ENCODE data around the gene CNPPD1. TPM values are rescaled to one million over a fixed set of nuclear protein-coding genes. Genes with fewer than 3 reads are reported as not detected.
"Not testable (repeated sequence)": the region's sequence is repeated elsewhere in the genome, so short reads cannot be mapped to it uniquely, and the experiment has no call there.

Gene CNPPD1
- total and polyA plus RNA-seq, 4 donors = 27.5 to 57.5 (median 45.8) TPM

DNA sequence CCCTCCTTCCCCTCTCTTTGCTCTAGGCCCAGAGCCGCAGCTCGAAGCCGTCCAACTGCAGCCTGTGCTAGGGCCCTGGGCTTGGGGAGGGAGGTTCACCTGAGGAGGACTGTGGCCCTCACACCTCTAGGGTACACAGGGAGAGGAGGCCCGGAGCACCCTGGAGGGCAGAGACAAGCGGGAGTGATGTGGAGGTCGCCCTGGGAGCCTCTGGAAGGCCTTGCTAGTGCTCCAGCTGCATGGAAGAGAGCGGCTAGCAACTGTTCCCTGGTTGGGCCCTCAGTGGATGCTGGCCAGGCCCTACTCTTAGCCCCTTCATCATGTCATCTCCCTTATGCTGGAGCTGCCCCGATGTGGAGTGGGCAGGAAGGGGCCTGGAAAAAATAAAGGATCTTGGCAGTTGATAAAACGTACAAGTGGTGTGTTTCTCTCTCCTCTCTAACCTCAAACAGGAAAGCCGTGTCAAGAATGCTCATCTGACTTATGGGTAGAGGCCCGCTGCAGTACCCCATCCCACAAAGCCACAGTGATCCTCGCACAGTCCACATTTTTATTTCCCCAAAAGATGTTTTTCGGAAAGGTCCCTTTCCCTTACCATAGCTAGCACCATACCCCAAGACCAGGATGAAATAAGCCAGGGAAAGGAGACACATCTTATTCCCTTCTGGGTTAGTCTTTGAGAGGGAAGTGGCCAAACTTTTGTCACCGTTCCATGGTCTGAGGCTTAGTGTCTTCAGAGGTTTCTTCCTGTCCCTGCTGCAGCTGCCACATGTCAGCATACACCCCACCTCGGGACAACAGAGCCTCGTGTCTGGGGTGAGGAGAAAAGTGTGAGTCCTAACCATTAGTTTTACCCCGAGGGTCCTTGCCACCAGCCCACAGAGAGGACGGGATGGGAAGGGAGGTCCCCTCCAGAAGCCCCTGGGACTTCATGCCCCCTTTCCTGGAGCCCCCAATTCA is 32.8 kb upstream of the CNPPD1 start:
- no peaks in the 10 kb centered on the region for H3K27me3 ChIP-seq (ENCODE audit: control insufficient read depth, insufficient read depth, low read length)
- WGBS (ENCODE audit: insufficient coverage) = 86% methylated on average over 10 of the region's 18 CpGs
- DNase-seq (ENCODE audit: low read depth in 4 of 6, low spot score in 6 of 6) = no peak
- no peaks in the 10 kb centered on the region for H3K9me3 ChIP-seq (ENCODE audit: control insufficient read depth, insufficient read depth, low read length)
- no peak overlapping the region for H3K27ac ChIP-seq (ENCODE audit: low read depth, low read length)
- H3K4me1 ChIP-seq (ENCODE audit: control insufficient read depth, insufficient read depth, low read length) = peaks cover 20% of the 10 kb centered on the region
- no peak overlapping the region for H3K4me3 ChIP-seq (ENCODE audit: low read depth, low read length)
- H3K36me3 ChIP-seq (ENCODE audit: control insufficient read depth, insufficient read depth, low read length) = peaks cover 59% of the 10 kb centered on the region

DNA sequence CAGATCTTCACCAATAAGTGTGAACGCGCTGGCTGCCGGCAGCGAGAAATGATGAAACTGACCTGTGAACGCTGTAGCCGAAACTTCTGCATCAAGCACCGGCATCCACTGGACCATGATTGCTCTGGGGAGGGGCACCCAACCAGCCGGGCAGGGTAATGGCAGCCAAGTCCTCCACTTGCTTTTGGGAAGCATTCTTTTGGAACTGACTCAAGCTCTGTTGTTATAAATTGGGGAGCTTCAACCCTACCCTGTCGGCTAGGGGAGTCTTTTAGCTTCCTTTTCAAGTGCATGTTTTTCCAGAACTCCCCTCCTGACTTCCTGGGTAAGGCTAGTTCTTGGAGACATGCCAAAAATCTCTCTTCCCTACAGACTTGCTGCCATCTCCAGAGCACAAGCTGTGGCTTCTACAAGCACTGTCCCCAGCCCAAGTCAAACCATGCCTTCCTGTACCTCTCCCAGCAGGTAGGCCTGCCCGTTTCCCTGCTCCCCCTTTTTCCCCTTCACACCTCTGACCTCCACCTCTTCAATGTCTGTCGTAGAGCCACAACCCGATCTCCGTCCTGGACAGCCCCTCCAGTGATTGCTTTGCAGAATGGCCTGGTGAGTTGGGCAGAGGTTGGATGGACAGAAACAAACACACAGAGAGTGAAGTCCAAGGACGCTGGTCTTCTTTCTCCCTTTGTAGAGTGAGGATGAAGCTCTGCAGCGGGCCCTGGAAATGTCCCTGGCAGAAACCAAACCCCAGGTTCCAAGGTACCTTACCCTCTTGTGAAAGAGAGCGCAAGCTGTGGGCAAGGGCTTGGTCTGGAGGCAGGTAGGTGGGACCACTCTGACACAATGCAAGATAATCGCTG is 31.4 kb upstream of the CNPPD1 start:
- peaks cover 20% of the 10 kb centered on the region for H3K4me1 ChIP-seq (ENCODE audit: control insufficient read depth, insufficient read depth, low read length)
- WGBS (ENCODE audit: insufficient coverage) = 59% methylated on average over 11 of the region's 17 CpGs
- peak in 1 of 6 donors; percentile 44 for DNase-seq (ENCODE audit: low read depth in 4 of 6, low spot score in 6 of 6)
- no peaks in the 10 kb centered on the region for H3K9me3 ChIP-seq (ENCODE audit: control insufficient read depth, insufficient read depth, low read length)
- peak overlapping the region; percentile 97 for H3K27ac ChIP-seq (ENCODE audit: low read depth, low read length)
- peaks cover 45% of the 10 kb centered on the region for H3K36me3 ChIP-seq (ENCODE audit: control insufficient read depth, insufficient read depth, low read length)
- no peak overlapping the region for H3K4me3 ChIP-seq (ENCODE audit: low read depth, low read length)
- H3K27me3 ChIP-seq (ENCODE audit: control insufficient read depth, insufficient read depth, low read length) = no peaks in the 10 kb centered on the region

DNA sequence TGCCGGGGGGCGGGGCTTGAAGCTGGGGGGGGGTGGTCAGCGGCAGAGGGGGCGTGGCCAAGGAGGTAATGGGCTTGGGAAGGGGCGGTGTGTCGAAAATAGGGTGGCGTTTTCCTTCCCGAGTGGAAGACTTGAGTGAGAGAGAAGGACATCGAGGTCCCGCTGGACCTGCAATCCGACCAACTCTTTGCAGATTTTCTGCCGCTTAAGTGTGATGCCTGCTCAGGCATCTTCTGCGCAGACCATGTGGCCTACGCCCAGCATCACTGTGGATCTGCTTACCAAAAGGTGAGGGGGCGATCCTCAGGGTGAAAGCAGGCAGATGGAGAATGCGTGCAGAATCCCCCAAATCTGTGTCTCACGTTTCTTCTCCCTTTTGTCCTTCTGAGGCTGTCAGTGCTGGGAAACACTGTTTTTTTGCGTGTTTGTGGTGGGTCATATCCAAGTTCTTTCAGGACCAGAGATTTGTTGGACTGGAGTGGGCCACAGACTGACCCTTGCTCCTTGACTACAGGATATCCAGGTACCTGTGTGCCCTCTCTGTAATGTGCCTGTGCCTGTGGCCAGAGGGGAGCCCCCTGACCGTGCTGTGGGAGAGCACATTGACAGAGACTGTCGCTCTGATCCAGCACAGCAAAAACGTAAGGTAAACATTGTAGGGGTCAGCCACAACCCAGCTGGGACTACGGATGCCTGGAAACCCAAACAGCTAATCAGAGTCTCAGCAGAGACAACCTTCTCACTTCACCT is 30.6 kb upstream of the CNPPD1 start:
- Histone ChIP-seq H3K4me3 (ENCODE audit: low read depth, low read length) (peak overlapping the region; percentile 84), H3K27ac (ENCODE audit: low read depth, low read length) (peak overlapping the region; percentile 97), H3K27me3 (ENCODE audit: control insufficient read depth, insufficient read depth, low read length) (no peaks in the 10 kb centered on the region), H3K36me3 (ENCODE audit: control insufficient read depth, insufficient read depth, low read length) (peaks cover 36% of the 10 kb centered on the region), H3K4me1 (ENCODE audit: control insufficient read depth, insufficient read depth, low read length) (peaks cover 20% of the 10 kb centered on the region), H3K9me3 (ENCODE audit: control insufficient read depth, insufficient read depth, low read length) (no peaks in the 10 kb centered on the region)
- 11% methylated on average over 20 of the region's 22 CpGs for WGBS (ENCODE audit: insufficient coverage)
- no peak for DNase-seq (ENCODE audit: low read depth in 4 of 6, low spot score in 6 of 6)

DNA sequence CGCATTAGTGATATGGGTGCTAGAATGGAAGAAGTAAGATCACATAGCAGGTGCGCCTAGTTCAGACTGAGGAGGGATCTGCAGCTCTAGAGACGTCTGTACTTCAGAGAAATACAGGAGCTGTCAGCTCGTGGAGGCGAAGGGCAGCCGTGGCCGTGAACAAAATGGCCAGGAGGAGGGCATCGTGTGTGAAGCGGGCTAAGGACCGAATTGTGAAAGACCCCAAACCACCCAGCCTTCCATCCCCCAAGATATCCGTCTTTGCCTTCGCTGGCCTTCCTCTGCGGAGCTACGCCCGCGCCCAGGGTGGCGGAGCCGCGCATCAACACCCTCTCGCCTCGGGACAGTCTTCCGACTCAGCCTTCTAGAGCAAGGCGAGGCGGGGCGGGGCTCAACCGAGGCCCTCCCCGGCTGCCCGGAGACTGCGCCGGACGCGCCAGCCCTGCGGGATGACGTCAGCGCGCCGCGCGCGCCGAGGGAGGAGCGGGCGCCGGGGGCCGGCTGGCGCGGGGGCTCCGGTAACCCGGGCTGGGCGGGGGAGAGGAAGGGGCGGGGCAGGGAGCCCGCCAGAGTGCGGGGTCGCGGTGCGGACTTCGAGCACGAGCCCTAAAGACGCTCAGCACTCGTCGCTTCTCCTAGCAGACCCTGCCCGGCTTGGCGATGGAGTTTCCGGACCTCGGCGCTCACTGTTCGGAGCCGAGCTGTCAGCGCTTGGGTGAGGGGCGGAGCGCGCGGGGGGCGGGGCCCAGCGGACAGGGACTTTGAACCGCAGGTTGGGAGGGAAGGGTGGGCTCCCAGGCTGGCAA is 29.8 kb upstream of the CNPPD1 start, which contains the start of gene ZFAND2B:
Gene ZFAND2B, plus strand, starts transcription at position 455 of the 806 bp plus-strand sequence. Its CDS starts 206 bp downstream, at position 661.
- H3K27me3 ChIP-seq (ENCODE audit: control insufficient read depth, insufficient read depth, low read length) = no peaks in the 10 kb centered on the region
- peaks cover 20% of the 10 kb centered on the region for H3K4me1 ChIP-seq (ENCODE audit: control insufficient read depth, insufficient read depth, low read length)
- peak within 1 kb of the TSS; percentile 84 for H3K4me3 ChIP-seq (ENCODE audit: low read depth, low read length)
- H3K27ac ChIP-seq (ENCODE audit: low read depth, low read length) = peak within 1 kb of the TSS; percentile 98
- under 1% methylated on average over 67 of the region's 76 CpGs for WGBS (ENCODE audit: insufficient coverage)
- H3K9me3 ChIP-seq (ENCODE audit: control insufficient read depth, insufficient read depth, low read length) = no peaks in the 10 kb centered on the region
- peak; percentile 89 to 99 (median 95) for DNase-seq (ENCODE audit: low read depth in 4 of 6, low spot score in 6 of 6)
- H3K36me3 ChIP-seq (ENCODE audit: control insufficient read depth, insufficient read depth, low read length) = peaks cover 31% of the 10 kb centered on the region

- Histone ChIP-seq H3K9me3 (ENCODE audit: control insufficient read depth, insufficient read depth, low read length) (no peaks in the 10 kb centered on the region), H3K36me3 (ENCODE audit: control insufficient read depth, insufficient read depth, low read length) (peaks cover 25% of the 10 kb centered on the region), H3K27me3 (ENCODE audit: control insufficient read depth, insufficient read depth, low read length) (no peaks in the 10 kb centered on the region), H3K4me3 (ENCODE audit: low read depth, low read length) (peak overlapping the region; percentile 84), H3K4me1 (ENCODE audit: control insufficient read depth, insufficient read depth, low read length) (peaks cover 20% of the 10 kb centered on the region), H3K27ac (ENCODE audit: low read depth, low read length) (peak overlapping the region; percentile 98)
- no peak for DNase-seq (ENCODE audit: low read depth in 4 of 6, low spot score in 6 of 6)
- 20% methylated on average over 6 of the region's 7 CpGs for WGBS (ENCODE audit: insufficient coverage)
Observed at GRCh38 chr2:219205981-219206327, 29.2 kb upstream of the CNPPD1 start.

GRCh38 chr2:219205165-219205538 is 28.4 kb upstream of the CNPPD1 start:
- Histone ChIP-seq H3K4me3 (ENCODE audit: low read depth, low read length) (no peak overlapping the region), H3K4me1 (ENCODE audit: control insufficient read depth, insufficient read depth, low read length) (peaks cover 20% of the 10 kb centered on the region), H3K27ac (ENCODE audit: low read depth, low read length) (no peak overlapping the region), H3K36me3 (ENCODE audit: control insufficient read depth, insufficient read depth, low read length) (peaks cover 17% of the 10 kb centered on the region), H3K27me3 (ENCODE audit: control insufficient read depth, insufficient read depth, low read length) (no peaks in the 10 kb centered on the region), H3K9me3 (ENCODE audit: control insufficient read depth, insufficient read depth, low read length) (no peaks in the 10 kb centered on the region)
- WGBS (ENCODE audit: insufficient coverage) = 80% methylated on average over 1 of the region's 5 CpGs
- DNase-seq (ENCODE audit: low read depth in 4 of 6, low spot score in 6 of 6) = no peak

DNA sequence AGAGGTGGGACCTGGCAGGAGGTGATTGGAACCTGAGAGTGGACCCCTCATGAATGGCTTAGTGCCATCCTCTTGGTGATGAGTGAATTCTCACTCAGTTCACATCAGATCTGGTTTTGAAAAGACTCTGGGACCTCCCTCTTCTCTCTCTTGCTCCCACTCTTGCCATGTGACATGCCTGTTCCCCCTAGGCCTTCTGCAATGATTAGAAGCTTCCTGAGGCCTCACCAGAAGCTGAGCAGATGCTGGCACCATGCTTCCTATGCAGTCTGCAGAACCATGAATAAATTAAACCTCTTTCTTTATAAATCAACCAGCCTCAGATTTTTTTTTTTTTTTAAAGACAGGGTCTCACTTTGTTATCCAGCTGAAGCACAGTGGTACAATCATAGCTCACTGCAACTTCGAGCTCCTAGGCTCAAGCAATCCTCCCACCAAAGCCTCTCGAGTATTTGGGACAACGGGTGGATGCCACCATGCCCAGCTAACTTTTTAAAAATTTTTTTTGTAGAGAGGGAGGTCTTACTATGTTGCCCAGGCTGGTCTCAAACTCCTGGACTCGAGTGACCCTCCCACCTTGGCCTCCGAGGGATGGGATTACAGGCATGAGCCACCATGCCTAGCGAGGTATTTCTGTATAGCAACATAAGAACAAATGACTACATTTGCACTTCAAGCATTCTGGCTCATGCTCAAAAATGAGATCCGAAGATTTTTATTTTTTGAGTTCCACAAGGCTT is 27.9 kb upstream of the CNPPD1 start:
- peaks cover 20% of the 10 kb centered on the region for H3K4me1 ChIP-seq (ENCODE audit: control insufficient read depth, insufficient read depth, low read length)
- peaks cover 13% of the 10 kb centered on the region for H3K36me3 ChIP-seq (ENCODE audit: control insufficient read depth, insufficient read depth, low read length)
- H3K27ac ChIP-seq (ENCODE audit: low read depth, low read length) = no peak overlapping the region
- WGBS (ENCODE audit: insufficient coverage) = 100% methylated on average over 3 of the region's 7 CpGs
- DNase-seq (ENCODE audit: low read depth in 4 of 6, low spot score in 6 of 6) = no peak
- H3K4me3 ChIP-seq (ENCODE audit: low read depth, low read length) = no peak overlapping the region
- no peaks in the 10 kb centered on the region for H3K9me3 ChIP-seq (ENCODE audit: control insufficient read depth, insufficient read depth, low read length)
- no peaks in the 10 kb centered on the region for H3K27me3 ChIP-seq (ENCODE audit: control insufficient read depth, insufficient read depth, low read length)

DNA sequence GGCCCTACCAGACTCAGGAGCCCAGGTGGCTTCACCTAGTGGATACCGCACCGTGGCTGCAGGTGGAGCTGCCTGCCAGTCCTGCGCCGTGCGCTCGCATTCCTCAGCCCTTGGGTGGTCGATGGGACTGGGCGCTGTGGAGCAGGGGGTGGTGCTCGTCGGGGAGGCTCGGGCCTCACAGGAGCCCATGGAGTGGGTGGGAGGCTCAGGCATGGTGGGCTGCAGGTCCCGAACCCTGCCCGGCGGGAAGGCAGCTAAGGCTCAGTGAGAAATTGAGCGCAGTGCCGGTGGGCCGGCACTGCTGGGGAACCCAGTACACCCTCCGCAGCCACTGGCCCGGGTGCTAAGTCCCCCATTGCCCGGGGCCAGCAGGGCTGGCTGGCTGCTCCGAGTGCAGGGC is 24.6 kb upstream of the CNPPD1 start:
- not testable (repeated sequence) for H3K9me3 ChIP-seq (ENCODE audit: control insufficient read depth, insufficient read depth, low read length); H3K4me1 ChIP-seq (ENCODE audit: control insufficient read depth, insufficient read depth, low read length); H3K27me3 ChIP-seq (ENCODE audit: control insufficient read depth, insufficient read depth, low read length); H3K4me3 ChIP-seq (ENCODE audit: low read depth, low read length); DNase-seq (ENCODE audit: low read depth in 4 of 6, low spot score in 6 of 6); H3K27ac ChIP-seq (ENCODE audit: low read depth, low read length); H3K36me3 ChIP-seq (ENCODE audit: control insufficient read depth, insufficient read depth, low read length)
- WGBS (ENCODE audit: insufficient coverage) = 88% methylated on average over 12 of the region's 21 CpGs

Data from spinal cord (tissue), 10 donors.